CD4-positive, alpha-beta T cell (primary cell): ENCODE measurements around the gene LDHD. TPM values are rescaled to one million over a fixed set of nuclear protein-coding genes. Genes with fewer than 3 reads are reported as not detected.

Experiments used
- ATAC-seq: fragments of 200-7000 bp; cut with Tn5 transposase; one replicate; pipeline ENCODE4 v1.10.0; 2022; ENCODE audit warnings: mild to moderate bottlenecking; ENCODE audit not compliant: poor library complexity
- CTCF ChIA-PET: fragments of 350-600 bp; sonication (Branson Sonifier 250); formaldehyde crosslinking; loops from one replicate; lab custom pipeline; 2021; ENCODE audit warnings: antibody characterized with exemption, inconsistent platforms; lab: Charles Lee
- POLR2A ChIA-PET: fragments of 350-600 bp; sonication (Branson Sonifier 250); formaldehyde crosslinking; loops from one replicate; lab custom pipeline; 2021; ENCODE audit warnings: antibody characterized with exemption, inconsistent platforms; lab: Charles Lee
- DNase-seq, 14 experiments: peaks; one replicate each; pipeline ENCODE4 v3.0.0-alpha.2; 2013 to 2020; ENCODE audit warnings: mixed read lengths in 2 of 14
- H3K27ac ChIP-seq, 2 donors: one replicate each; pipeline versions ENCODE4 v1.5.1 to v1.7.0; 2013; ENCODE audit warnings: low read length in 2 of 2, low read depth in 1 of 2, mild to moderate bottlenecking in 1 of 2
- H3K27me3 ChIP-seq, 2 experiments: 1 replicate in 1 of 2; 2 replicates in 1 of 2; pipeline versions ENCODE4 v1.6.1 to v1.7.0; 2013; ENCODE audit warnings: low read length in 2 of 2, control low read depth in 1 of 2, mild to moderate bottlenecking in 1 of 2, moderate library complexity in 1 of 2; ENCODE audit not compliant: insufficient read depth in 2 of 2, control insufficient read depth in 1 of 2
- H3K36me3 ChIP-seq: one replicate; pipeline ENCODE4 v1.6.1; 2013; ENCODE audit warnings: low read length, control low read depth; ENCODE audit not compliant: insufficient read depth
- H3K4me1 ChIP-seq: one replicate; pipeline ENCODE4 v1.6.1; 2013; ENCODE audit warnings: low read length, control low read depth; ENCODE audit not compliant: insufficient read depth
- H3K4me3 ChIP-seq: one replicate; pipeline ENCODE4 v1.5.1; 2013; ENCODE audit warnings: mild to moderate bottlenecking, low read length, moderate library complexity
- H3K9me3 ChIP-seq, 2 experiments: 1 replicate in 1 of 2; 2 replicates in 1 of 2; pipeline versions ENCODE4 v1.6.1 to v1.7.0; 2013; ENCODE audit warnings: low read length in 2 of 2, mild to moderate bottlenecking in 2 of 2, control low read depth in 1 of 2, moderate library complexity in 1 of 2; ENCODE audit not compliant: control insufficient read depth in 1 of 2, insufficient read depth in 1 of 2
- H3K27ac Mint-ChIP-seq: one replicate; pipeline ENCODE4 v1.8.0; 2020; ENCODE audit warnings: mixed read lengths
- H3K27me3 Mint-ChIP-seq: one replicate; pipeline ENCODE4 v1.8.0; 2021; ENCODE audit warnings: mixed read lengths
- H3K36me3 Mint-ChIP-seq: one replicate; pipeline ENCODE4 v1.8.0; 2021; ENCODE audit warnings: low read depth, mixed read lengths
- H3K4me1 Mint-ChIP-seq: one replicate; pipeline ENCODE4 v1.8.0; 2021; ENCODE audit warnings: low read depth, mixed read lengths
- H3K4me3 Mint-ChIP-seq: one replicate; pipeline ENCODE4 v1.8.0; 2020; ENCODE audit warnings: mild to moderate bottlenecking, mixed read lengths
- H3K9me3 Mint-ChIP-seq: one replicate; pipeline ENCODE4 v1.8.0; 2020; ENCODE audit warnings: mixed read lengths
- intact Hi-C, 2 experiments: fragments of 100-400 bp; cut with DNase I in 1 of 2; cut with micrococcal nuclease in 1 of 2; formaldehyde crosslinking; loops; one replicate each; pipeline versions ENCODE4 v1.15.1 to v1.9.0; 2023 to 2025; cut with DNase I, micrococcal nuclease
- total RNA-seq, 174 experiments: library from RNA in 2 of 174; stranded (reverse) in 2 of 174; gene quantifications; one replicate each; pipeline ENCODE4 v1.2.3 and lab custom pipeline; 2021 to 2026
- TF ChIP-seq, protein P1 (sequence below): fragments of 200-600 bp; IDR thresholded peaks from one replicate; pipeline ENCODE4 v1.8.0; 2022; ENCODE audit warnings: antibody characterized with exemption, mild to moderate bottlenecking

LDHD gene
- total RNA-seq, 2 experiments from 2014 or later = not detected

GRCh38 chr16:75114946-75115825, 1.4 kb downstream of the LDHD start:
- DNase-seq = no peak
- TF ChIP-seq, protein P1, sequence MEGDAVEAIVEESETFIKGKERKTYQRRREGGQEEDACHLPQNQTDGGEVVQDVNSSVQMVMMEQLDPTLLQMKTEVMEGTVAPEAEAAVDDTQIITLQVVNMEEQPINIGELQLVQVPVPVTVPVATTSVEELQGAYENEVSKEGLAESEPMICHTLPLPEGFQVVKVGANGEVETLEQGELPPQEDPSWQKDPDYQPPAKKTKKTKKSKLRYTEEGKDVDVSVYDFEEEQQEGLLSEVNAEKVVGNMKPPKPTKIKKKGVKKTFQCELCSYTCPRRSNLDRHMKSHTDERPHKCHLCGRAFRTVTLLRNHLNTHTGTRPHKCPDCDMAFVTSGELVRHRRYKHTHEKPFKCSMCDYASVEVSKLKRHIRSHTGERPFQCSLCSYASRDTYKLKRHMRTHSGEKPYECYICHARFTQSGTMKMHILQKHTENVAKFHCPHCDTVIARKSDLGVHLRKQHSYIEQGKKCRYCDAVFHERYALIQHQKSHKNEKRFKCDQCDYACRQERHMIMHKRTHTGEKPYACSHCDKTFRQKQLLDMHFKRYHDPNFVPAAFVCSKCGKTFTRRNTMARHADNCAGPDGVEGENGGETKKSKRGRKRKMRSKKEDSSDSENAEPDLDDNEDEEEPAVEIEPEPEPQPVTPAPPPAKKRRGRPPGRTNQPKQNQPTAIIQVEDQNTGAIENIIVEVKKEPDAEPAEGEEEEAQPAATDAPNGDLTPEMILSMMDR = no peak
- ATAC-seq = no peak
- no peak overlapping the region for H3K27ac ChIP-seq
- H3K4me3 Mint-ChIP-seq = no peak overlapping the region
- intact Hi-C loops = no loop called here
- peaks cover 14% of the 10 kb centered on the region for H3K4me1 Mint-ChIP-seq
- H3K27me3 Mint-ChIP-seq = peaks cover 11% of the 10 kb centered on the region
- peaks cover 23% of the 10 kb centered on the region for H3K4me1 ChIP-seq
- peaks cover 0 to 5% of the 10 kb centered on the region in 2 experiments for H3K9me3 ChIP-seq
- H3K9me3 Mint-ChIP-seq = no peaks in the 10 kb centered on the region
- POLR2A ChIA-PET = no interaction called here
- H3K36me3 ChIP-seq = no peaks in the 10 kb centered on the region
- H3K36me3 Mint-ChIP-seq = no peaks in the 10 kb centered on the region
- CTCF ChIA-PET = no interaction called here
- H3K27me3 ChIP-seq = peaks cover 4 to 9% of the 10 kb centered on the region in 2 experiments
- no peak overlapping the region for H3K4me3 ChIP-seq
- no peak overlapping the region for H3K27ac Mint-ChIP-seq

DNA sequence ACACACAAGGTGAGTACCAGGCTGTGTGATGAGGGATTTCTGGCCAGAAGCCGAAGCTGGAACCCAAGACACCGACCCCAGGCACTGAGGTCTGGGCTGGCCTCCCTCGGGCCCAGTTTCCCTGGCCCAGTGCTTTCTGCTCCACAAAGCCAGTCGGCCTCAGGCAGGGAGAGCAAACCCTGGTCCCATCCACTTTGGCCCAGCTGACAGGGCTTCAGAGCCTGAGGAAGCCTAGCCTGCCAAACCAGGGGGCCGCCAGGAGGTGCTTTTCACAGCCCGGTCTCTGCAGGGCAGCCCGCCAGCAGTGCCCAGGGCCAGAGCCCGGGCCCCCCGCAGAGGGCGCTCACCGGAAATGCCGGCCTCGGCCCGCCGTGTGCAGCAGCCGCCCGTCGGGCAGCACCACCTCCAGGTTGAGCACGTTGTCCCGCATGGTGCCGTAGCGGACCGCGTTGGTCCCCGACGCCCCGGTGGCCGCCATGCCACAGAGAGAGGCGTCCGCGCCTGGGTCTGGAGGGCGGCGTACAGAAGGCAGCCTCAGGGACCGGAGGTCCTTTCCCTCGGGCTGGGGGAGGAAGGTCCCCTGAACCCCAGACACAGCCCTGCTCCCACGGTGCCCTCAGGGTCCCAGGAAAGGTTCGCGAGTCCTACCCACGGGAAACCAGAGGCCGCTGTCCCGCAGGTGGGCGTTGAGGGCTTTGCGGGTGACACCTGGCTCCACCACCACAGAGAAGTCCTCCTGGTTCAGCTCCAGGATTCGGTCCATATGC, 2.2 kb downstream of the LDHD start:
- no peak overlapping the region for H3K27ac Mint-ChIP-seq
- no peak overlapping the region for H3K4me3 Mint-ChIP-seq
- peaks cover 11% of the 10 kb centered on the region for H3K27me3 Mint-ChIP-seq
- DNase-seq (no peak), ATAC-seq (no peak)
- H3K36me3 Mint-ChIP-seq = no peaks in the 10 kb centered on the region
- POLR2A ChIA-PET = no interaction called here
- no peaks in the 10 kb centered on the region for H3K9me3 Mint-ChIP-seq
- Histone ChIP-seq H3K36me3 (no peaks in the 10 kb centered on the region), H3K27me3 (peaks cover 4 to 9% of the 10 kb centered on the region in 2 experiments), H3K9me3 (peaks cover 0 to 5% of the 10 kb centered on the region in 2 experiments), H3K27ac (no peak overlapping the region), H3K4me1 (peaks cover 32% of the 10 kb centered on the region), H3K4me3 (no peak overlapping the region)
- intact Hi-C loops = no loop called here
- CTCF ChIA-PET = no interaction called here
- TF ChIP-seq, protein P1 = no peak
- H3K4me1 Mint-ChIP-seq = peaks cover 22% of the 10 kb centered on the region

DNA sequence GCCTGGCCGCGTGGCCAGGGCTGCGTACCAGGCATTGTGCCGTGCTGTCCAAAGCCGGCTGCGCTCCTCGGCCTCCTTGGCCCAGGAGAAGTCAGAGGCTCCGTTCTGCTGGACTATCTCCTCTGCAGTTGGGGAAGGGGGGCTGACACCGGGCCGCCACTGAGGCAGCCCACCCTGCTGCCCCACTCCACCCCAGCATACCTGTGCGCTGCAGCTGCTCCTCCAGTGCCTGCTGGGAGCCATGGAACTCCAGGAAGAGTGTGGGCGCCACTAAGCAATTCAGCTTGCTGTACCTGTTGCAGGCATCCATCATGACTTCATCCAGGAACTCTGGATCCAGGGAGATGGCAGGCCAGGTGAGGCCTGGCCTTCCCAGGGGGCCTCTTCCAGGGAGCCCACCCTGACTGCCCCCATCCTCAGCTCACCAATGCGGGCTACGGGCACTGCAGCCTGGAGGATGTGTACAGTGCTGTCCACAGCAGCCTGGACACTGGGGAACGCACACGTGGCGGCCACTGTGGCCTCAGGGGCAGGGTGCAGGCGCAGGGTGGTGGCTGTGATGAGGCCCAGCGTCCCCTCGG, 2.9 kb downstream of the LDHD start:
- Mint-ChIP-seq H3K4me3 (no peak overlapping the region), H3K36me3 (no peaks in the 10 kb centered on the region), H3K4me1 (peaks cover 29% of the 10 kb centered on the region), H3K27me3 (peaks cover 11% of the 10 kb centered on the region), H3K9me3 (no peaks in the 10 kb centered on the region), H3K27ac (no peak overlapping the region)
- ATAC-seq (no peak), DNase-seq (no peak)
- Histone ChIP-seq H3K27me3 (peaks cover 4 to 9% of the 10 kb centered on the region in 2 experiments), H3K27ac (no peak overlapping the region), H3K4me1 (peaks cover 39% of the 10 kb centered on the region), H3K4me3 (no peak overlapping the region), H3K9me3 (peaks cover 0 to 5% of the 10 kb centered on the region in 2 experiments), H3K36me3 (no peaks in the 10 kb centered on the region)
- CTCF ChIA-PET = interaction anchor here (5.8 kb wide), 1 partner anchor 15 kb away, joined by 35 read pairs; no protein-coding TSS in a partner anchor
- intact Hi-C loops = no loop called here
- POLR2A ChIA-PET = interaction anchor here (3.4 kb wide), 1 partner anchor 116 kb away, joined by 54 read pairs; the partner anchor contains the start of gene ZNRF1
- TF ChIP-seq, protein P1 = no peak
